Activated CD8-positive, alpha-beta T cell treated with anti-CD3 and anti-CD28 coated beads for 36 hours (primary cell): ENCODE data around the gene SLC40A1. TPM values are rescaled to one million over a fixed set of nuclear protein-coding genes. Genes with fewer than 3 reads are reported as not detected.

Experiments
- ATAC-seq: fragments of 200-7000 bp; cut with Tn5 transposase; one replicate; pipeline ENCODE4 v1.10.0; 2021; ENCODE audit warnings: mild to moderate bottlenecking, moderate library complexity
- CTCF ChIA-PET: fragments of 350-600 bp; sonication (Branson Sonifier 250); formaldehyde crosslinking; loops from one replicate; lab custom pipeline; 2021; ENCODE audit warnings: antibody characterized with exemption; lab: Charles Lee
- POLR2A ChIA-PET: fragments of 350-600 bp; sonication (Branson Sonifier 250); formaldehyde crosslinking; loops from one replicate; lab custom pipeline; 2021; ENCODE audit warnings: antibody characterized with exemption; lab: Charles Lee
- DNase-seq: peaks from one replicate; pipeline ENCODE4 v3.0.0-alpha.2; 2020
- H3K27ac Mint-ChIP-seq: one replicate; pipeline ENCODE4 v1.8.0; 2021; ENCODE audit warnings: mild to moderate bottlenecking, mixed read lengths
- H3K27me3 Mint-ChIP-seq: one replicate; pipeline ENCODE4 v1.8.0; 2021; ENCODE audit warnings: mixed read lengths
- H3K36me3 Mint-ChIP-seq: one replicate; pipeline ENCODE4 v1.8.0; 2021; ENCODE audit warnings: low read depth, mixed read lengths
- H3K4me1 Mint-ChIP-seq: one replicate; pipeline ENCODE4 v1.8.0; 2021; ENCODE audit warnings: low read depth, mixed read lengths
- H3K4me3 Mint-ChIP-seq: one replicate; pipeline ENCODE4 v1.8.0; 2021; ENCODE audit warnings: mild to moderate bottlenecking, moderate library complexity, mixed read lengths
- H3K9me3 Mint-ChIP-seq: one replicate; pipeline ENCODE4 v1.8.0; 2021; ENCODE audit warnings: mixed read lengths
- intact Hi-C: fragments of 100-400 bp; cut with micrococcal nuclease; formaldehyde crosslinking; loops from one replicate; pipeline ENCODE4 v1.10.0; 2022
- total RNA-seq, 2 experiments: library from RNA; stranded (reverse); gene quantifications; one replicate each; pipeline ENCODE4 v1.2.3, GENCODE V29; 2021
- TF ChIP-seq, protein P1 (sequence below): fragments of 200-600 bp; IDR thresholded peaks from one replicate; pipeline ENCODE4 v1.8.0; 2022; ENCODE audit warnings: antibody characterized with exemption, mild to moderate bottlenecking

The SLC40A1 gene
- total RNA-seq, 2 experiments from 2014 or later: 1.2 to 1.5 TPM

DNA sequence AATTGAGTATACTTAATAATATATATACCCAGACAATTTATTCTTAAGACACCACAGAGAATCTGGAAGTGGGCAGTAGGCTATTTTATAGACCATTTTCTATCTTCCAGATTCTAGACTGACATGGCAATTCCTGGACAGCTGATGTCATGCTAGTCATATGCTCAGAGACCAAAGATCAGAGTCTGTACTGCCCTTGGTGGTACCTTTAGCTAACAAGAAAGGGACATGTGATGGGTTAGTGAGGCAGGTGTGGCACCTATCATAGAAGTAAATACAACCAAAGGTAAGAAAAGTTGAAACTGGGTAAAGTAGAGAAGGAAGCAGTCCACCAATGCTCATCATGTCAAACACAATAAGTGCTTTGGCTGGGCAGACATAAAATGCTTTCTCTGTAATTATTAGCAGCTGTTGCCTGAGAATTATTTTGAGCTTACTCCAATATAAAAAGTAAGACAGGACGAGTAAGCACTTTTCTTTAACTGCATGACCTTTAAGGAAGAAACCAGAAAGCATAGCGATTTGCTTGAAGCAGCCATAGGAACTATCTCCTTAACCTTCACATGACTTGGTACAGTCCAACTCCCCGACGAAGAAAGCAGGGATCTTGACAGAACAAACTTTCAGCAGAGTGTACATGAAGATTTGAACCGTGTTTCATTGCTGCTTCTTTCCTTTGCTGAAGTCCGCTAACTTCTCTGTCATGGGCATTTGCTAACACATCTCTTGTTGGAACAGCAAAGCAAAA is 47.1 kb downstream of the SLC40A1 start:
- no peak overlapping the region for H3K4me3 Mint-ChIP-seq
- TF ChIP-seq, protein P1, sequence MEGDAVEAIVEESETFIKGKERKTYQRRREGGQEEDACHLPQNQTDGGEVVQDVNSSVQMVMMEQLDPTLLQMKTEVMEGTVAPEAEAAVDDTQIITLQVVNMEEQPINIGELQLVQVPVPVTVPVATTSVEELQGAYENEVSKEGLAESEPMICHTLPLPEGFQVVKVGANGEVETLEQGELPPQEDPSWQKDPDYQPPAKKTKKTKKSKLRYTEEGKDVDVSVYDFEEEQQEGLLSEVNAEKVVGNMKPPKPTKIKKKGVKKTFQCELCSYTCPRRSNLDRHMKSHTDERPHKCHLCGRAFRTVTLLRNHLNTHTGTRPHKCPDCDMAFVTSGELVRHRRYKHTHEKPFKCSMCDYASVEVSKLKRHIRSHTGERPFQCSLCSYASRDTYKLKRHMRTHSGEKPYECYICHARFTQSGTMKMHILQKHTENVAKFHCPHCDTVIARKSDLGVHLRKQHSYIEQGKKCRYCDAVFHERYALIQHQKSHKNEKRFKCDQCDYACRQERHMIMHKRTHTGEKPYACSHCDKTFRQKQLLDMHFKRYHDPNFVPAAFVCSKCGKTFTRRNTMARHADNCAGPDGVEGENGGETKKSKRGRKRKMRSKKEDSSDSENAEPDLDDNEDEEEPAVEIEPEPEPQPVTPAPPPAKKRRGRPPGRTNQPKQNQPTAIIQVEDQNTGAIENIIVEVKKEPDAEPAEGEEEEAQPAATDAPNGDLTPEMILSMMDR: no peak
- CTCF ChIA-PET: no interaction called here
- ATAC-seq: no peak
- no peaks in the 10 kb centered on the region for H3K9me3 Mint-ChIP-seq
- no peak for DNase-seq
- H3K4me1 Mint-ChIP-seq: no peaks in the 10 kb centered on the region
- POLR2A ChIA-PET: no interaction called here
- no peak overlapping the region for H3K27ac Mint-ChIP-seq
- no peaks in the 10 kb centered on the region for H3K36me3 Mint-ChIP-seq
- intact Hi-C loops: no loop called here
- peaks cover under 1% of the 10 kb centered on the region for H3K27me3 Mint-ChIP-seq

DNA sequence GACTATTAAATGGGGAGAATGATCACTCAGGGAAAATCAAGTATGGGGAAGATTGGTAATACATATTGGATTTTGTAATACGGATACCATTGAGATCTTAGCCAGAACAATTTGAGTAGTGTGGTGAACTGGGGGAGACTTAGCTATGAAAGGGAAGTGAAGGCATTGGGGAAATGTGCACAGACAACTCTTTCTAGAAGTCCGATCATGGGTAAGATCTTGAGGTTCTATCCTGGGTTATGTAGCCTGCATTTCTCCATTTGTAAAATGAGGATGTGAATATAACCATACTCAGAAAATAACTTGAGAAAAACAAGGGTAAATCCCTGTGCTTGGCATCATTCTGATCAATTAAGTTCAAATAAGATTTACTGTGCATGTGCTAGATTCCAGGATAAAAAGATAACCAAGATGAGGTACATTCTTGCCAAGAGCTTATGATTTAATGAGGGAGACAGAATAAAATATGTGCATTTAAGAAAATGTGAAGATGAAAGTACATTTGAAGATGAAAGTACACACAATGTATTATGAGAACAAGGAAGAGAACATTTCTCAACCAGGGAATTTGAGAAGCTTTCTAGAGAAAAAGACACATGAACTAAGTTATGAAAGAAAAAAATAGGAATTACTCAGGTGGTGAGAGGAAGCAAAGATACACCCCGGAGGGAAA is 49.5 kb downstream of the SLC40A1 start:
- POLR2A ChIA-PET: no interaction called here
- no peaks in the 10 kb centered on the region for H3K4me1 Mint-ChIP-seq
- ATAC-seq: no peak
- no peak overlapping the region for H3K4me3 Mint-ChIP-seq
- H3K27ac Mint-ChIP-seq: no peak overlapping the region
- no peaks in the 10 kb centered on the region for H3K36me3 Mint-ChIP-seq
- H3K27me3 Mint-ChIP-seq: no peaks in the 10 kb centered on the region
- CTCF ChIA-PET: interaction anchor here (1.5 to 1.9 kb wide), 2 partner anchors 9 to 12 kb away, joined by 3 to 4 read pairs; no protein-coding TSS in a partner anchor
- H3K9me3 Mint-ChIP-seq: no peaks in the 10 kb centered on the region
- DNase-seq: no peak
- TF ChIP-seq, protein P1: no peak
- intact Hi-C loops: no loop called here

DNA sequence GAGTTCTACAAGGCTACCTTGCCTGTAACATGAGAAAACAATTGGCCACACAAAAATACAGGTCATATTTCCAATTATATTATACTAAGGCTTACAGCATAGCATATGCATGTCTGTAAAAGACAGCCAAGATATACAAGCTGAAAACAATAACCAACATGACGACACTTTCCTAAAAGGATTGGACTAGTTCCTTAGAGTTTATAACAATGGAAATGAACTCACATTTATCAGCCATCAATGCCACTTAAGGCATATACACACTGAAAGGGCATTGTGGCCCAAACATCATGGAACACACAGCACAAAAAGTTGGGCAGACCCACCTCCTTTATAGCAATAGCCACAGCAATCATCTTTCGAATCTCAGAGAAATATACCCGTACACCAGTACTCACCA is 52.0 kb downstream of the SLC40A1 start:
- Mint-ChIP-seq H3K36me3 (no peaks in the 10 kb centered on the region), H3K4me1 (no peaks in the 10 kb centered on the region), H3K27me3 (no peaks in the 10 kb centered on the region), H3K9me3 (no peaks in the 10 kb centered on the region), H3K4me3 (no peak overlapping the region), H3K27ac (no peak overlapping the region)
- no peak for DNase-seq
- ChIA-PET CTCF (no interaction called here), POLR2A (no interaction called here)
- TF ChIP-seq, protein P1: no peak
- no peak for ATAC-seq
- intact Hi-C loops: no loop called here

DNA sequence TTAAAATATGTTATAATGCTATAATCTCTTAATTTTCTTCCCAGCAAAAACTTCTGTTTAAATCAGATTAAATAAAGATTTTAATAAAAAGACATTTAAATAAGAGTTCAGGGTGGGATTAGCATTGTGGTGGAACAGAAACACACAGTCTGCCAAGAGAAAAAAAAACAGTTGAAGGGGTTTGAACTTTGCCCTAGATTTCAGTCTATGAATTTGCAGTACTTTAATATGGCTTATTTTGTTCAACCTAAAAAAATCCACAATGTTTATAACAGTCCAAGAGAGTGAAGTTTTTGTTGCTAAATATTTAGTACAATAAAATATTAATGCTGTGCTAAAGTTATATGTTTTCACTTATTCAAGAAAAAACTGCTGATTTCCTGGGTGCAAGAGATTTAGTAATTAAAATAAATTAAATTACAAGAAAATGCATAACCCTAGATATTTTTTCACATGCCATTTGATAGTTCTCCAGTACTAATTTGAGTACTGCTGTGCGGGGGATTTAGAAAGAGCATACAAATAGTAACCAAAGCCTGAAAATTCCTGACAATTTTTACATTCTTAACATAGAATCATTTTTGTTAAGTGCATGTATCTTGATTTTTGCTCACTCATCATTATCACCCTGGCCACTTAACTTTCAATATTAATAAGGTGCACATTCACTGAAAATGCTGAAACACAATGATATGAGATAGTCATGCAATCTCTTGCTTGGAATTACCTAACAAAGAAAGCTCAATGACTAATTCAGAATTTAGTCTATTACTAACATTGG is 52.6 kb downstream of the SLC40A1 start:
- TF ChIP-seq, protein P1: no peak
- no peak overlapping the region for H3K27ac Mint-ChIP-seq
- no peaks in the 10 kb centered on the region for H3K9me3 Mint-ChIP-seq
- no peaks in the 10 kb centered on the region for H3K36me3 Mint-ChIP-seq
- intact Hi-C loops: no loop called here
- no peaks in the 10 kb centered on the region for H3K4me1 Mint-ChIP-seq
- no peaks in the 10 kb centered on the region for H3K27me3 Mint-ChIP-seq
- H3K4me3 Mint-ChIP-seq: no peak overlapping the region
- ATAC-seq (no peak), DNase-seq (no peak)
- CTCF ChIA-PET: no interaction called here
- POLR2A ChIA-PET: no interaction called here
